Dermis blood vessel endothelial cell (primary cell): ENCODE data around the gene CNDP1. TPM values are rescaled to one million over a fixed set of nuclear protein-coding genes. Genes with fewer than 3 reads are reported as not detected.

Experiments used
- DNase-seq: peaks from one replicate; pipeline ENCODE4 v3.0.0; 2010
- total RNA-seq: library from RNA; depleted of rRNA; stranded (reverse); fragments of >200 nt; gene quantifications from 2 replicates; pipeline ENCODE4 v1.2.3, GENCODE V29; 2014

CNDP1 gene
- total RNA-seq, 1 donor from 2014 or later: not detected

- peak; percentile 34 for DNase-seq
These were observed 97.5 kb downstream of the CNDP1 start for GRCh38 chr18:74631623-74632350.

- DNase-seq: no peak
These were observed 98.0 kb downstream of the CNDP1 start for GRCh38 chr18:74632351-74632679.

GRCh38 chr18:74632856-74633255 is 98.6 kb downstream of the CNDP1 start:
- no peak for DNase-seq

- no peak for DNase-seq
These were observed 99.5 kb downstream of the CNDP1 start for GRCh38 chr18:74633652-74634352.

- DNase-seq: no peak
These were observed 101.1 kb downstream of the CNDP1 start for GRCh38 chr18:74635224-74635975.

Other genes starting within 250 kb of the CNDP1 start
- 58.3 and 86.8 TPM in 2 replicates for gene CYB5A, start 242.5 kb upstream of the CNDP1 start, total RNA-seq
- not detected in 2 replicates for gene C18orf63, start 218.7 kb upstream of the CNDP1 start, total RNA-seq
- not detected in 2 replicates for gene DIPK1C, start 77.2 kb upstream of the CNDP1 start, total RNA-seq
- gene CNDP2, start 38.1 kb upstream of the CNDP1 start, total RNA-seq: 124 and 161 TPM in 2 replicates
- 22.8 and 24.0 TPM in 2 replicates for gene ZNF407, start 63.4 kb downstream of the CNDP1 start, total RNA-seq